ENCODE data around the gene CYP4A22. TPM values are rescaled to one million over a fixed set of nuclear protein-coding genes. Genes with fewer than 3 reads are reported as not detected.

CYP4A22 gene
- polyA plus RNA-seq, 1 of the 3 experiments (the other 2 are of a cell fraction), result not detected

DNA sequence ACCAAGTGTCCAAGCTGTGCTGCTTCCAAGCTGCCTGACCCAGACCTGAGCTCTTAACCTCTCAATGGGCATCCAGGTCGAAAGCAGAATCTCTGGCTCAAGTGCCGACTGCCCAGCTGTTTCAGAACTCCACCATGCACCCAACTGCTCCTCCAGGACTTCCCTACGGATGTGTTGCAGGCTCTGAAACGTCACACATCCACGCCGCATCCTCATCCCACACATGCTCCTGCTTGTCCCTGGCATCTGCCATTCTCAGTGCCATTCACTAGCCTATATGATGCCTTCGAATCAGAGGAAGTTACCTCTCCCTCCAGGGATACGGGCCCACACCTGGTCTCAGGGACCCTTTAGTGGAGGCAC lies 41.4 kb downstream of the CYP4A22 start:
- Histone ChIP-seq H3K27me3 (ENCODE audit: insufficient read depth) (no peaks in the 10 kb centered on the region), H3K36me3 (replicated peaks in 1 of 2; ENCODE audit: control insufficient read depth in 1 of 2, insufficient read depth in 2 of 2, low read length in 1 of 2) (no peaks in the 10 kb centered on the region), H4K20me1 (ENCODE audit: insufficient read depth) (no peaks in the 10 kb centered on the region), H3K9me2 (no peaks in the 10 kb centered on the region), H3K79me2 (ENCODE audit: insufficient read depth) (no peaks in the 10 kb centered on the region), H3K27ac (ENCODE audit: low read depth in 2 of 2, low read length in 1 of 2) (no peak overlapping the region), H3K4me2 (peak overlapping the region; percentile 98), H2AFZ (ENCODE audit: low read depth) (peak overlapping the region; percentile 78; the same call in 1 of the 2 replicates), H3K4me1 (ENCODE audit: control insufficient read depth in 1 of 2, insufficient read depth in 2 of 2, low read depth in 1 of 2, low read length in 1 of 2) (peaks cover 4 to 16% of the 10 kb centered on the region in 2 experiments; a peak in 1 of 4 replicates), H3K9me3 (no peaks in the 10 kb centered on the region), H3K4me3 (ENCODE audit: low read depth in 2 of 2, low read length in 1 of 2) (peak overlapping the region; percentile 55 to 77; a peak in 3 of 4 replicates), H3F3A (replicated peaks; ENCODE audit: insufficient read depth) (peaks cover 4% of the 10 kb centered on the region), H3K9ac (no peak overlapping the region)
- WGBS (ENCODE audit: low lambda C conversion rate), result 68% methylated on average over 8 of the region's 8 CpGs
- ChIA-PET CTCF (interaction anchor here (0.5 to 8.1 kb wide), 52 partner anchors 9 to 1268 kb away, joined by 3 to 143 read pairs (median 4); partner anchors contain the start of gene PDZK1IP1), POLR2A (interaction anchor here (0.6 kb wide), 1 partner anchor 43 kb away, joined by 3 read pairs; no protein-coding TSS in a partner anchor)
- DNase-seq, result no peak
- TF ChIP-seq FOSL2 (IDR thresholded peaks at IDR 0.05; ENCODE audit: borderline replicate concordance, low read depth) (no peak), CHD2 (IDR thresholded peaks at IDR 0.05; ENCODE audit: low read length, partially characterized antibody) (no peak), ELF1 (IDR thresholded peaks at IDR 0.05) (no peak), FOXJ3 (CRISPR knock-in tag; IDR thresholded peaks at IDR 0.05) (no peak), POLR2AphosphoS5 (IDR thresholded peaks at IDR 0.05; ENCODE audit: low read depth, low read length) (no peak), MXI1 (IDR thresholded peaks at IDR 0.05; ENCODE audit: low read depth, low read length) (no peak), GABPA (IDR thresholded peaks at IDR 0.05; ENCODE audit: low read depth) (no peak), FOXM1 (IDR thresholded peaks at IDR 0.05; ENCODE audit: low read depth) (no peak), TAF1 (IDR thresholded peaks at IDR 0.05; ENCODE audit: borderline replicate concordance, low read depth, low read length) (no peak), NFIC (IDR thresholded peaks at IDR 0.05; ENCODE audit: borderline replicate concordance) (no peak), RXRA (IDR thresholded peaks at IDR 0.05; ENCODE audit: borderline replicate concordance, low read depth) (no peak)
- TF ChIP-seq, protein P1, sequence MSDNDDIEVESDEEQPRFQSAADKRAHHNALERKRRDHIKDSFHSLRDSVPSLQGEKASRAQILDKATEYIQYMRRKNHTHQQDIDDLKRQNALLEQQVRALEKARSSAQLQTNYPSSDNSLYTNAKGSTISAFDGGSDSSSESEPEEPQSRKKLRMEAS (IDR thresholded peaks at IDR 0.05; ENCODE audit: low read depth), result no peak

DNA sequence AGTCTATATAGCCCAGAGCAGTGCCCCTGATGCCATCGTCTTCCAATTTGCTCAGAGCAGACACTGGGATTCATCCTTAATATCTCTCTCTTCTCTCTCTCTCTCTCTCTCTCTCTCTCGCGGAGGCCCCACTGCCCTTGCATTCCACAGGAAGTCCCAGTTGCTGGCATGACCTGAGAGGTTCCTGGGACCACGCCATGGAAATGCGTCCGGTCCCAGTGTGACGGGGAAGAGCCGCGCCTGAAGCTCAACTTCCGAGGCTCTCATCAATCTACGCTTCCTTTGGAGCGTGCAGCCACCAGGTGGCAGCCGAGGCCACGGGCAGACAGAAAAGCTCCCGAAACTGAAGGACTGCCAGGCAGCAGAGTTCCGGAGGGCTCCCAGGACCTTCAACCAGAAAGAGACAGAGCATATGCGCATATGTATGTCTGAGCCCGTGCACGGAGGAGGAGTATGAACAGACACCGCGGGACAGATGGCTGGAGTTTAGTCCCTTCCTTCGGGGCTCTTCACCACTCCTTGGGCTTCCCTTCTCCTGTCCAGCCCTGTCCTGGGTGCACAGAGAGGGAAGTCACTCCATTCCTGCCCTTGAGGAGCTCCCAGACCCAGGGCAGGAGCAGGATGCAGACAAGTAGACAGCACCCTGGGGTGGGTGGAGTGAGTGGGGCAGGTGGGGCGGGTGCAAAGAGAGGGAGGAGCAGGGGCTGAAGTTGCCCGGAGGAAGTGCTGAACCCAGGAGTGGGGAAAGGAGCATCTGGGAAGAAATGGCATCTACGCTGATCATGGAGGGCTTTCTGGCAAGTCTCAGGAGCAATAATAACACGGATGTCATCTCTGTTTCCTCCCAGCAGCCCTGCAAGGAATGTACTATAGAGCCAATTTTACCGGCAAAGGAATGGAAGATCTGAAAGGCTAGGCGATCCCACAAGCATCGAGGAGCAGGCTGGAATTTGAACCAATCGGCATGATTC lies 42.1 kb downstream of the CYP4A22 start:
- WGBS (ENCODE audit: low lambda C conversion rate), result 6% methylated on average over 26 of the region's 30 CpGs
- TF ChIP-seq FOXM1 (IDR thresholded peaks at IDR 0.05; ENCODE audit: low read depth) (no peak), TAF1 (IDR thresholded peaks at IDR 0.05; ENCODE audit: borderline replicate concordance, low read depth, low read length) (peak; percentile 59; the same call in 1 of the 2 replicates), TCF12 (IDR thresholded peaks at IDR 0.05) (no peak; the same call in 1 of the 2 replicates), EP300 (IDR thresholded peaks at IDR 0.05; ENCODE audit: borderline replicate concordance in 1 of 2, low read depth in 1 of 2, low read length in 1 of 2) (no peak), SMC3 (IDR thresholded peaks at IDR 0.05; ENCODE audit: low read depth, low read length) (peak; percentile 71), RAD21 (IDR thresholded peaks at IDR 0.05; ENCODE audit: low read length) (peak; percentile 84), EZH2phosphoT487 (IDR thresholded peaks at IDR 0.05; ENCODE audit: borderline replicate concordance, low read depth) (no peak), RXRA (IDR thresholded peaks at IDR 0.05; ENCODE audit: borderline replicate concordance, low read depth) (no peak)
- TF ChIP-seq, protein P2, sequence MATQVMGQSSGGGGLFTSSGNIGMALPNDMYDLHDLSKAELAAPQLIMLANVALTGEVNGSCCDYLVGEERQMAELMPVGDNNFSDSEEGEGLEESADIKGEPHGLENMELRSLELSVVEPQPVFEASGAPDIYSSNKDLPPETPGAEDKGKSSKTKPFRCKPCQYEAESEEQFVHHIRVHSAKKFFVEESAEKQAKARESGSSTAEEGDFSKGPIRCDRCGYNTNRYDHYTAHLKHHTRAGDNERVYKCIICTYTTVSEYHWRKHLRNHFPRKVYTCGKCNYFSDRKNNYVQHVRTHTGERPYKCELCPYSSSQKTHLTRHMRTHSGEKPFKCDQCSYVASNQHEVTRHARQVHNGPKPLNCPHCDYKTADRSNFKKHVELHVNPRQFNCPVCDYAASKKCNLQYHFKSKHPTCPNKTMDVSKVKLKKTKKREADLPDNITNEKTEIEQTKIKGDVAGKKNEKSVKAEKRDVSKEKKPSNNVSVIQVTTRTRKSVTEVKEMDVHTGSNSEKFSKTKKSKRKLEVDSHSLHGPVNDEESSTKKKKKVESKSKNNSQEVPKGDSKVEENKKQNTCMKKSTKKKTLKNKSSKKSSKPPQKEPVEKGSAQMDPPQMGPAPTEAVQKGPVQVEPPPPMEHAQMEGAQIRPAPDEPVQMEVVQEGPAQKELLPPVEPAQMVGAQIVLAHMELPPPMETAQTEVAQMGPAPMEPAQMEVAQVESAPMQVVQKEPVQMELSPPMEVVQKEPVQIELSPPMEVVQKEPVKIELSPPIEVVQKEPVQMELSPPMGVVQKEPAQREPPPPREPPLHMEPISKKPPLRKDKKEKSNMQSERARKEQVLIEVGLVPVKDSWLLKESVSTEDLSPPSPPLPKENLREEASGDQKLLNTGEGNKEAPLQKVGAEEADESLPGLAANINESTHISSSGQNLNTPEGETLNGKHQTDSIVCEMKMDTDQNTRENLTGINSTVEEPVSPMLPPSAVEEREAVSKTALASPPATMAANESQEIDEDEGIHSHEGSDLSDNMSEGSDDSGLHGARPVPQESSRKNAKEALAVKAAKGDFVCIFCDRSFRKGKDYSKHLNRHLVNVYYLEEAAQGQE (IDR thresholded peaks at IDR 0.05; ENCODE audit: low read depth, low read length), result no peak
- TF ChIP-seq, protein P1 (IDR thresholded peaks at IDR 0.05; ENCODE audit: low read depth), result no peak; the same call in 1 of the 2 replicates
- TF ChIP-seq, protein P3, sequence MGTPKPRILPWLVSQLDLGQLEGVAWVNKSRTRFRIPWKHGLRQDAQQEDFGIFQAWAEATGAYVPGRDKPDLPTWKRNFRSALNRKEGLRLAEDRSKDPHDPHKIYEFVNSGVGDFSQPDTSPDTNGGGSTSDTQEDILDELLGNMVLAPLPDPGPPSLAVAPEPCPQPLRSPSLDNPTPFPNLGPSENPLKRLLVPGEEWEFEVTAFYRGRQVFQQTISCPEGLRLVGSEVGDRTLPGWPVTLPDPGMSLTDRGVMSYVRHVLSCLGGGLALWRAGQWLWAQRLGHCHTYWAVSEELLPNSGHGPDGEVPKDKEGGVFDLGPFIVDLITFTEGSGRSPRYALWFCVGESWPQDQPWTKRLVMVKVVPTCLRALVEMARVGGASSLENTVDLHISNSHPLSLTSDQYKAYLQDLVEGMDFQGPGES (IDR thresholded peaks at IDR 0.05; ENCODE audit: low read depth, low read length), result no peak

More for the DNA sequence above, 42.1 kb downstream of the CYP4A22 start:
- POLR2A ChIA-PET, result interaction anchor here (0.6 kb wide), 1 partner anchor 43 kb away, joined by 3 read pairs; no protein-coding TSS in a partner anchor
- Histone ChIP-seq H3K4me2 (peak overlapping the region; percentile 98), H3F3A (replicated peaks; ENCODE audit: insufficient read depth) (peaks cover 4% of the 10 kb centered on the region), H3K27ac (ENCODE audit: low read depth in 2 of 2, low read length in 1 of 2) (peak overlapping the region in 1 of 2 experiments; percentile 53; a peak in 2 of 4 replicates), H3K36me3 (replicated peaks in 1 of 2; ENCODE audit: control insufficient read depth in 1 of 2, insufficient read depth in 2 of 2, low read length in 1 of 2) (no peaks in the 10 kb centered on the region), H3K79me2 (ENCODE audit: insufficient read depth) (no peaks in the 10 kb centered on the region), H3K9me3 (no peaks in the 10 kb centered on the region), H4K20me1 (ENCODE audit: insufficient read depth) (no peaks in the 10 kb centered on the region), H2AFZ (ENCODE audit: low read depth) (peak overlapping the region; percentile 98), H3K9me2 (no peaks in the 10 kb centered on the region), H3K4me3 (ENCODE audit: low read depth in 2 of 2, low read length in 1 of 2) (peak overlapping the region; percentile 55 to 77), H3K27me3 (ENCODE audit: insufficient read depth) (no peaks in the 10 kb centered on the region), H3K4me1 (ENCODE audit: control insufficient read depth in 1 of 2, insufficient read depth in 2 of 2, low read depth in 1 of 2, low read length in 1 of 2) (peaks cover 4 to 16% of the 10 kb centered on the region in 2 experiments; a peak in 1 of 4 replicates), H3K9ac (peak overlapping the region; percentile 60)
- CTCF ChIA-PET, result interaction anchor here (0.5 to 8.1 kb wide), 61 partner anchors 10 to 1269 kb away, joined by 3 to 143 read pairs (median 4); partner anchors contain the start of gene PDZK1IP1
- DNase-seq, result peak; percentile 84

Measured in SK-N-SH (cell line).